Stimulated activated CD4-positive, alpha-beta T cell treated with anti-CD3 and anti-CD28 coated beads, TNF-alpha, amount 100 ng/mL, for 24 hours (primary cell): ENCODE results near the gene SERPINA1.
"Not testable (repeated sequence)": the region's sequence is repeated elsewhere in the genome, so short reads cannot be mapped to it uniquely, and the experiment has no call there.

ENCODE experiments used
- DNase-seq, 3 experiments: peaks; one replicate each; pipeline ENCODE4 v3.0.0-alpha.2; 2020; ENCODE audit warnings: low read depth in 3 of 3

The SERPINA1 gene

DNA sequence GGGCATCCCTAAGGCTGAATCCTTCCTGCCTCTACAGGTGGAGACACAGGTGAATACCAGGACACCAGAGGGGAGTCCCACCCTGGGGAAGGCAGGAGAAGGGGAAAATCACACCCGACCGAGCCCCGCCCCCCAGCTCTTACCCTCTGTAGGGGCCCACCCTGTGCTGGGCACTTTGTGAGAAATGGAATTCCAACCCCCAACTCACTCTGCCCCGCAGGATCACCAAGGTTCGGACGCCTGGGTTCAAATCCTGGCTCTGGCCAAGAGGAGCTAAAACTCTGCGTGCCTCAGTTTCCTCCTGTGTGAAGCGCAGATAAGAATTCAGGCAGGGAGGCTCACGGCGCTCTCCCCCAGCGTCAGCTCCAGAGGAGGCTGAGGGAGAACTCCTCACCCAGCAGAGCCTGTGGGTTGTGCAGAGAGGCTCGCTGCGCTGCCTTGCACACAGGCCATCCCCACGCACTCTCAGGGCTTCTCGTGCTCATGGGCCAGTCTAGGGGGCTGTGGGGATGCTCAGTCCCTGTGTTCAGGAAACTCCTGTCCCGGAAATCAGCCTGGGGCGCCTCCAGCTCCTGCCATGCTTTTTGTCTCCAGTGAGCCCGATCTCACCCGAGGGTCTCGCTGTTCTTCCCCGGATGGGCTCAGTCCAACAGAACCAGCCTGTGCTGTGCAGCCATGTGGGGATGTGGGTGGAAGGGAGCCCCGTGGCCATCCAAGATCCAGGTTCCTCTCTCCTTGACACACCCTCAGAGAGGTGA is 18.5 kb downstream of the SERPINA1 start:
- not testable (repeated sequence) for DNase-seq

DNA sequence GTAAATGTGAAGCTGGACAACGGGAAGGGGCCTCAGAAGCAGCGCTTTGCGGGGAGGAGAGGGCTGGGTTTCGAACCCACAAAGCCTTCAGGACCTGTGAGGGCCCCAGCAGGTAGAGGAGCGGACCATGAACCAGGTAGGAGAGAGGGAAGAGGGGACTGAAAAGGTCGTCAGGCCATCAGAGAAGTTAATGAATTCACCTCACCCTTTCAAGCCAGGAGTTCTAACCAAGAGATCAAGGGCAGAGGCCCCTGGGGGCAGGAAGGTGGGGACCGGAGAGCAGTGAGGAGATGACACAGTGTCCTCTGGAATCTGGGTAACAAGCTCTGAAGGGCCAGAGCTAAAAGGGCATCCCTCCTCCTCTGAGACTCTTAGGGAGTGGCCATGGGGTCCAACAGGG is 19.4 kb downstream of the SERPINA1 start:
- DNase-seq: no peak

DNA sequence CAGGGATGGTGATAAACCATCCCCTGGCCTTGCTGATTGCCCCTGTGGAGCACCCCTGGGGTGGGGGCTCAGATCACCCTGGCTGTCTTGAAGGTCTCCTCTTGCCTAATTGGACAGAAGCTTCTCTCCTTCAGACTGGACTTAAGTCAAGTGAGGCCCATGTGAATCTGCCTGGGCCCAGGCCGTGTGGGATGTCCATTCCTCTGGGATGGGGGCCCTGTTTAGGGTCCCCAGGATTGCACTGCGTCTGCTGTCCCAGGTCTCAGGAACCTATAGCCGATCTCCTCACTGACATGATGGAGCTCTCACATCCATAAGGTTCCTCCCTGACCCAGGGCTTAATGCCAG is 20.2 kb downstream of the SERPINA1 start:
- DNase-seq: no peak

DNA sequence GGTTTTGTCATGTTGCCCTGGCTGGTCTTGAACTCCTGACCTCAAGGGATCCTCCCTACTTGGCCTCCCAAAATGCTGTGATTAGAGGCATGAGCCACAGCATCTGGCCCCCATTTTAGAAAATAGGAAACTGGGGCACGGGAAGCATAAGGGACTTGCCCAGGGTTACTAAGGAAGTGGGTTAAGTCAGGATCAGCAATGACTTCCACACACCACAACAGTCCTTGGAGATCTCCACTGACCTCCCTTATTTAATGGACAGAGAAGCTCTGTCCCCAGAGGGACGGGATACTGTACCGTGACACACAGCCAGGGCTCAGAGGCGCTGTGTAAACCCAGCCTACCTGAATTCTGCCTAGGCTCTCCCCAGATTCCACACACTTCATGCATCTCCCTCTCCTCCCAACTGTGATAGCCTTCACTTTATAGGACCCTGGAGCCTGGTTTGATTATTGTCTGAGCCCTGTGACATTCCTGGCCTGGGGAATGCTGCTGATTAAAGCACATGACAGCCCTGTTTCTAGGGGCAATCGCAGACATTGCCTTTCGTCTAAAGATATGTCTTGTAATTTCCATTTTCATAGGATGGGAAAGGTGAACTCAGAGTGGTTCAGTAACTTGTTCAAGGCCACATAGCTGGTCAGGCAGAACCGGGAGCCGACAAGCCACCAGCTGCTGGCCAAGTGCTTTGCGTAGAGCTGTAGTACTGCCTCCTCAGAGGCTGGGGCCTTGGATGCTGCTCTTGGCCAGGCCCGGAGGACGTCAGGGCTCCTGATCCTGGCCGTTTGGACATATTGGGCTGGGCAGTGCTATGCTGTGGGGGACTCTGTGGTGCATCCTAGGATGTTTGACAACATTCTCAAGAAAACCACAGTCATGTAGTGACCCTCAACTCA is 20.8 kb downstream of the SERPINA1 start:
- no peak for DNase-seq

DNA sequence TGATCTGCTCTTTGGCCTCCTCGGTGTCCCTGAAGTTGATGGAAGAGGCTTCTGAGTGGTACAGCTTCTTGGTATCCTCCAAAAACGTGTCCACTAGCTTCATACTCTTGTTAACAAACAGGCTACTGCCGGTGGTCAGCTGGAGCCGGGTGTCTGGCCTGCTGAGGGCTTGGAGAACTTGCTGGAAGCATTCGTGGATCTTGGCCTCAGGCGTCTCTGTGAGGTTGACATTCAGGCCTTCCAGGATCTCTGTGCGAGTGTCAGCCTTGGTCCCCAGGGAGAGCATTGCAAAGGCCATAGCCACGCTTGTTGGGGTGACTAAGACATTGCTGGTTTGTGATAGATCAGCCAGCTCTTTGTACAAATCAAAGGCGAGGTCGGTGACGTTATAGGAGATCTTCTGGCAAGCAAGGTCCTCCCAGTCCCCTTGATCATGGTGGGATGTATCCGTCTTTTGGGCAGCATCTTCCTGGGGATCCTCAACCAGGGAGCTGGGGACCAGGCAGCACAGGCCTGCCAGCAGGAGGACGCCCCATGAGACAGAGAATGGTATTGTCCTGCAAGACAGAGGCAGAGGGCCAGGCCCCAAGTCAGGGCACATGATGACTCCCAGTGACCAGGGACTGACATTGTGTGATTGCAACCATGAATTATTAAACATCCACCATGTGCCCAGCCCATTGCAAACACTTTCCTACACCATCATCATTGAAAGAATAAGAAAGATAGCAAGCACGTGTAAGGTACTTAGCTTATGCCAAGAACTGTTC is 22.1 kb downstream of the SERPINA1 start, which contains the start of gene SERPINA2:
Gene SERPINA2, minus strand, starts transcription at position 553 of the 770 bp plus-strand sequence.
- no peak for DNase-seq

DNA sequence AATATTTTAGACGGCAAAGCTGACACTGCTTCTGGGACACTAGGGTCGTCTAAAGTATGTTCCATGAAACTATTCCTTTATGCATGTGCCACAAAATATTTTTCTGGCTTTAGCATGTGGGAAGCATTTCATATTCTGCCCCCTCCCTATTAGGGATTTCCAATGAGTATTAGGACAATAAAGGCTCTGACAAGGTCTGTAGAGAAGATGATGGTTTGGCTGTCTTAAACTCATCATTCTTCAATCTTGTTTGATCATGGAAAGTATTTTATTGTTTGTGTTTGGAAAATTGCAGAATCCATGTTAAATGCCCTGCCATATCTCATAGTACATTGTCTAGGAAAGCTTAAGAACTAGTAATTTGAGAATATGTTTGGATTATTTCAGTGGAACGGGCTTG is 22.8 kb downstream of the SERPINA1 start:
- DNase-seq: no peak

DNA sequence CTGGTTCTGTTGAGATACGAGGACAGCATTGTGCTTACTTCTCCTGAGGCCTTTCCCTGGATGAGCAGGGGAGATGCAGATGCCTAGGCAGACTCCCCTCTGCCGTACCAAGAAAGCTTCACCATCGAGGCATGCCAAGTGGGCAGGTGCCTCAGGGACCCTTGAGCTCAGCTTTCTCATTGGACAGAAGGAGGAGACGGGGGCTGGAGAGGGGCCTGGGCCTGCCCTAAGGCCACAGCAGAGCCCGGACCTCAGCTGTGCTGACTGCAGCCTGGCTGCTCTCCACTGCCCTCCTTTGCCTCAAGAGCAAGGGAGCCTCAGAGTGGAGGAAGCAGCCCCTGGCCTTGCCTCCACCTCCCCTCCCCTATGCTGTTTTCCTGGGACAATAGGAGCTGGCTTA is 23.4 kb downstream of the SERPINA1 start:
- DNase-seq: no peak

DNA sequence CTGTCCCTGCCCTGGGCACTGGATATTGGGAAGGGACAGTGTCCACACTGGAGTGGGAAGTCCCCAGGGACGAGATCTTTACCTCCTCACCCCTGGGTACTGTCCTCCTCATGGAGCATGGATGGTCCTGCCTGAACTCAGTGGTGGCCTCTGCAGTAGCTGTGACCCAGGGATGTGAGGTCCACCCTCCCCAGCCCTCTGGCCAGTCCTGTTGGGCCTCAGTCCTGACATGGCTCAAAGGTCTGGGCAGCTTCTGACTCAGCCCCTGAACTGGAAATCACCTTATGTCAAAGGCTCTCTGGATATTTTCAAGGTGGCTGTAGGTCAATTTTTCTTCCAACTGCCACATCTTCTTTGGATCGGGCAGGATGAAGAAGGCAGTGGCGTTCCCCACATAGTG is 24.4 kb downstream of the SERPINA1 start:
- no peak for DNase-seq

DNA sequence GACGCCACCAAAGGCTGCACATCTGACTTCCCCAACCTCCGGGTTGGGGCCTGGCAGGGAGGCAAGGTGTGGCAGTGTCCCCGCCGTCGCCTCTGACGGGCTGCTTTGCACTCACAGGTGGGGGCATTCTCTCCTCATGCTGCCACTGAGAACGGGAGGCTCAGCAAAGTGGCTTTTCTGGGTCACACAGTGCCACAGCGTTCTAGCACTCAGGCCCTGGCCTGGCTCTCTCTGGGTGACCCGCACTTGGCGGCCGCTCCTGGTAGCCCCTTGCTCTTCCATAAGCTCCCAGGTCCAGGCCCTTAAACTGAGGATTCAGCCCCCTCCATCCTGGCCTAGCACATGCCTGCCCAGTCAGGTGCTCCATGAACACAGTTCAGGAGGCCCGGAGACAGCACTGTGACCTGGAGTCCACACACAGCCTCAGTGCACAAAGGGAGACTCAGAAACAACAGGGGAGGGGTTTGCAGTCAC is 25.2 kb downstream of the SERPINA1 start:
- DNase-seq: no peak

DNA sequence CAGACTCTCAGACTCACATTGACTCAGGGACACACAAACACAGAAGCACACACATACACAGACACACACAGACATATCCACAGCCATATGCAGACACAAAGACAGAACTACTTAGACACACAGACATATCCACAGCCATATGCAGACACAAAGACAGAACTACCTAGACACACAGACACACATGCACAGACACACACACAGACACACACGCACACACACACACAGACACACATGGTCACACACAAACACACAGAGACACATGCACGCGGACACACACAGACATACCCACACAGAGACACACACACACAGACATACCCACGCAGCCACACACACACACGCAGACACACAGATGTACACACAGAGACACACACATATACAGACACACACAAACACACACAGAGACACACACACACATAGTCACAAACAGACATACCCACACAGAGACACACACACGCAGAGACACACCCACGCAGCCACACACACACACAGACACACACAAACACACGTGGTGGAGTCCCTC is 25.7 kb downstream of the SERPINA1 start:
- no peak for DNase-seq

DNA sequence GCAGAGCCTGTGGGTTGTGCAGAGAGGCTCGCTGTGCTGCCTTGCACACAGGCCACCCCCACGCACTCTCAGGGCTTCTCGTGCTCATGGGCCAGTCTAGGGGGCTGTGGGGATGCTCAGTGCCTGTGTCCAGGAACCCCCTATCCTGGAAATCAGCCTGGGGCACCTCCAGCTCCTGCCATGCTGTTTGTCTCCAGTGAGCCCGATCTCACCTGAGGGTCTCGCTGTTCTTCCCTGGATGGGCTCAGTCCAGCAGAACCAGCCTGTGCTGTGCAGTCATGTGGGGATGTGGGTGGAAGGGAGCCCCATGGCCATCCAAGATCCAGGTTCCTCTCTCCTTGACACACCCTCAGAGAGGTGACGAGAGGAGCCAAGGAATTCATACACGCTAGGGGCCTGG is 26.7 kb downstream of the SERPINA1 start:
- no peak for DNase-seq

DNA sequence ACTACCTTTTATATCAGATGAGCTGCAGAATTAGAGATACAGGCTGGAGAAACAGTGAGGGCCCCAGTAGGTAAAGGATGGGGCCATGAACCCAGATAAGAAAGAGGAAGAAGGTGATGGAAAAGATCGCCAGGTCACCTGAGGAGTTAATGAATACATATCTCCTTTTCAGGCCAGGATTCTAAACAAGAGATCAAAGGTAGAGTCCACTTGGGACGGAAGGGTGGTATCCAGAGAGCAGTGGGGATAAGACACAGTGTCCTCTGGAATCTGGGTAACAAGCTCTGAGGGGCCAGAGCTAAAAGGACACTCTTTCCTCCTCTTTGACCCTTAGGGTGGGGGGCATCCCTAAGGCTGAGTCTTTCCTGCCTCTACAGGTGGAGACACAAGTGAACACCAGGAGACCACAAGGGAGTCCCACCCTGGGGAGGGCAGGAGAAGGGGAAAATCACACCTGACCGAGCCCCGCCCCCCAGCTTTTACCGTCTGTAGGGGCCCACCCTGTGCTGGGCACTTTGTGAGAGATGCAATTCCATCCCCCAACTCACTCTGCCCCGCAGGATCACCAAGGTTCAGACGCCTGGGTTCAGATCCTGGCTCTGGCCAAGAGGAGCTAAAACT is 27.3 kb downstream of the SERPINA1 start:
- DNase-seq: no peak

DNA sequence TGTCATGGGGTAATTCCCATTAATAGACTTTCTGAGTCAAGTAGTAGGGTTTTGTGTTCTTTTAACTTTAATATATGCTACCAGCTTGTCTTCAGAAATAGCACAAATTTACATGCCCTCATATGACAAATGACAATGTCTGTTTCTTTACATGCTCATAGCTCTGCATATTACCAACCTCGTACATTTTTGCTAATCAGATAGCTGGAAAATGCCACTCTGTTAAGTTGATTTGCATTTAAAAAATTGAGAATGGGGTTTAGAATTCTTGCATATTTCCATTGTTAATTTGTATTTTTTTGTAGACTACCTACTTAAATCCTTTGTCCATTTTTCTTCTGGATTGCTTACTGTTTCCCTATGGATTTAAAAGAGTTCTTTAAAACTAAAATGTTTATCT is 31.2 kb downstream of the SERPINA1 start:
- no peak for DNase-seq

DNA sequence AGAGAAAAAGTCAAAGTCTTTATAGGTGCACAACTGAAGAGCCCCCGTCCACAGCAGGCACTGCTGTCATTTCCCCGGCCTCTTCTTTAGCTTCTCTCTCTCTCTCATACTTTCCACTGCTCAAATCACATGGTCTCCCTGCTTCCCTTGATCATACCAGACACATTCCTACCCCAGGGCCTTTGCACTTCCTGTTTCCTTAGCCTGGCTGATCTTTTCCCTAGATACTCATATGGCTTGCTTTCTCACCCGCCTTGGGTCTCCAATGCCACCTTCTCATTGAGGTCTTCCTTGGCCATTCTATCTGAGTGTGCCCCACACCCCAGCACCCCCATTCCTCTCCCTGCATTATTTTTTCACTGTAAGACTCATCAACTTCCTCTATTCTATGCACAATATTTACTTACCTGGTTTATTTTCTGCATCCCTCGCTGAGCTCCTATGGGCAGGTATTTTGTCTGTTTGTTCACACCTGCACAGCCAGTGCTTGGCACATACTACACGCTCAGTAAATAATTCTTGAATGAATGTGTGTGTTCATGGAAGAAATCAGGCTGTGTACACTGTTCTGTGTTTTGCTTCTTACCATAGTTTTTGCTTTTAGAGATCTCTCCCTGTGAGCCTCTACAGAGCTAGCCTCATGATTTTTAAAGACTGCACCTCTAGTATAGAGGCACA is 31.9 kb downstream of the SERPINA1 start:
- DNase-seq: no peak

DNA sequence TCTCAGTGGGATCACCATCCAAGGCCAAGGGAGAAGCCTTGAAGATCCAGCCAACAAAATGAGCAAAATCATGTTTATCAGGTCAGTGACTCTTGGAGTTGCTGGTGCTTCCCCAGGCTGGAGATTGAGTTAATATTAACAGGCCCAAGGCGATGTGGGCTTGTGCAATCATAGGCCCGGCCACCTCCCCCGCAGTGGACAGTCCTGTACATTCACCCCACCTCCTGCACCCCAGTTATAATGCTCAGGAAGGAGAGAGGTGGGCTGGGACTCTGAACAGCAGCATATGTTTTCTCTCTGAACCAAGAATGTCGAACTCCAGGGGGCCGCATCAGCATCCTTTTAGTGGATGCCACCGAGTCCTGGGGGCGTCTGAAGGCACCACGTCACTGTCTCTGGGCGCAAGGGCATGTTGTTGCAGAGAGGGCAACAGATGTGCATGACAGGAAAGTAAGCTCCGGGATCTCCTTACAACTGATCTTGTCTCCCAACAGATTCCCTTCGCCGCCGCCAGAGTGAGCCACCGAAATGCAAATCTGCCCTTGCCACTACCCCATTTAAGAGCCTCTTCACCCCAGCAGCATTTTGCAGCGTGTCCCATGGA is 33.1 kb downstream of the SERPINA1 start:
- DNase-seq: peak in 1 of 3 experiments; percentile 14

DNA sequence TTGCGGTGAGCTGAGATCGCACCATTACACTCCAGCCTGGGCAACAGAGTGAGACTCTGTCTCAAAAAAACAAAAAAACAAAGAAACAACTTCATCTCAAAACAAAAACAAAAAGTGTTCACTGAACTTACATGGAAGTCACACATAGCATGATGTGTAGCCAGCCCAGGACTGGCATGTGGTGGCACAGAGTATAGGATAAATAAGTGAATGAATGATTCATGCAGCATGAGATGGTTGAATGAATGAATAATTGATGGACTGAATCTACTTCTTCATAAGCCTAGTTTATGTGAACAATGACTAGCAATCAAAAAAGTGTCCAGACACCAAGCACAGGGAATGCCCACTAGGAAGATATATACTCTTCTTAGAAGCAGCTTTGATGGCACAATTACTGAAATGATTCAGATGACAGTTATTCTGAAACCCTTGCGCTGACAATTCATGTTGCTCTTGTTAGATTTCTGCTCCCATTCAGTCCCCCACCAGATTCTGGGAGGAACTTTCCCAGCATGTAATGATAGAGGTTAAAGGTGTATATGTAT is 33.7 kb downstream of the SERPINA1 start:
- DNase-seq: no peak

DNA sequence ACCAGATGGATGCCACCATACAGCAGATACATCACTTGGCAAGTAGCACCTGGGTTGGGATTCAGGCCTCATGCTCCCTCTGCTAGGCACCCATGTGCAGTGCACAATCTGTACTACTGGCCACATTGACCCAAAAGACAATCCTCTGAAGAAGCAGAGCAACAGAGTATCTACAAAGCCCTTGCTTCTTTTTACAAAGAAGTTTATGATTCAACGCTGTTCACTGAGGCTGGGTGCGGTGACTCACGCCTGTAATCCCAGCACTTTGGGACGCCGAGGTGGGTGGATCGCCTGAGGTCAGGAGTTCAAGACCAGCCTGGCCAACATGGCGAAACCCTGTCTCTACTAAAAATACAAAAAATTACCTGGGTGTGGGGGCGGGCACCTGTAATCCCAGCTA is 34.2 kb downstream of the SERPINA1 start:
- DNase-seq: not testable (repeated sequence)

DNA sequence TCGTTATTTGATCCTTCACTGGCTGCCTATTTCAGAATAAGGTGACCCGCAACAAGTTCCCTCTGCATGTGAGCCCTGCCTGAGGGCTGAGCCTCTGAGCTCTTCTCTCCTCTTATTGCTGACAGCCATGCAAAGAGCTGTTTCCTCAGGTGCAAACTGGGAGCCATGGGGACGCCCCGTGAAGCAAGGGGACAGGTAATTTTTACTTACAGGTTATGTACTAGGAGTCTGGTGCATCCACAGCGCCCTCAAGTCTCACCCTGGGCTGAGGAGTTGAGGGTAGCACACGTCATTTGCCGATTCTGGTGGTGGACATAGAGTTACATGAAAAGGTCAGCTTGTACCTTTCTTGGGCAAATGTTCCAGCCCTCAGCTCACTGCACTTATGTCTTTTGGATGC is 39.1 kb downstream of the SERPINA1 start:
- no peak for DNase-seq

DNA sequence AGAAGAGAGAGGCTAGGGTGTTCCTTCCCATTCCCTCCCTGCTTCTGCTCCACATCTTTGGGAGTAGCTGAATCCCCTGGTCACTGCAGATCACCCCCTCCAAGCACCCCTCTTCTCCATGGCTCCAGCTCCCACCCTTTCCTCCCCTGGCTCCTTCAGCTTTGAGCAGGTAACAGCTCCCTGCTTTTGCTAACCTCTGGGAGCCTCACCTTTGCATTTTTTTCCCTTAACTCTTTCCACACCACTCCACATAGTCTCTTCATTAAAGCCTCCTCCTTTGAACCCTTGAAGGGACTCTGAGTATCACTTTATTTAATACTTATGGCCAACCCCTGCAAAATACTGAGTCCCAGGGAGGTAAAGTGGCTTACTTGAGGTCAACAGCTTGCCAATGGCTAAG is 39.6 kb downstream of the SERPINA1 start:
- no peak for DNase-seq

DNA sequence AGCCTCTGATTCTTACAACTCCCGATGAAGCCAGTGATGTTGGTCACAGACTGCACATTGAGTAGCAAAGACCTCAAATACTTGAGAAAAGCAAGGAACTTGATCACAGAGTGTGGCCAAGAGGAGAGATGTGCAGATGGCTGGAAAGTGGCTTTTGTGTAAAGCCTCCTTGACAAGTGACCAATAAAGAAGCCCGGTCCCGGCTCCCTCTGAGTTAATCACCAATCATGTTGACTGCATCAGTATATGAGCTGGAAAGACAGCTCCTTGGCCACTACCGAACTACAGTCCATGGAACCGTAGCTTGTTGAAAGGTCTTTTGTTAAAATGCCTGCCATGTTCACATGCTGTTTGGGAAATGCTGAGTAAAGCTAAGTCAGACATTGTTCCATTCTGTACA is 41.6 kb downstream of the SERPINA1 start:
- DNase-seq: no peak
